ENCODE measurements around the gene TRPM4.
"Not testable (repeated sequence)": the region's sequence is repeated elsewhere in the genome, so short reads cannot be mapped to it uniquely, and the experiment has no call there.

TRPM4 gene

DNA sequence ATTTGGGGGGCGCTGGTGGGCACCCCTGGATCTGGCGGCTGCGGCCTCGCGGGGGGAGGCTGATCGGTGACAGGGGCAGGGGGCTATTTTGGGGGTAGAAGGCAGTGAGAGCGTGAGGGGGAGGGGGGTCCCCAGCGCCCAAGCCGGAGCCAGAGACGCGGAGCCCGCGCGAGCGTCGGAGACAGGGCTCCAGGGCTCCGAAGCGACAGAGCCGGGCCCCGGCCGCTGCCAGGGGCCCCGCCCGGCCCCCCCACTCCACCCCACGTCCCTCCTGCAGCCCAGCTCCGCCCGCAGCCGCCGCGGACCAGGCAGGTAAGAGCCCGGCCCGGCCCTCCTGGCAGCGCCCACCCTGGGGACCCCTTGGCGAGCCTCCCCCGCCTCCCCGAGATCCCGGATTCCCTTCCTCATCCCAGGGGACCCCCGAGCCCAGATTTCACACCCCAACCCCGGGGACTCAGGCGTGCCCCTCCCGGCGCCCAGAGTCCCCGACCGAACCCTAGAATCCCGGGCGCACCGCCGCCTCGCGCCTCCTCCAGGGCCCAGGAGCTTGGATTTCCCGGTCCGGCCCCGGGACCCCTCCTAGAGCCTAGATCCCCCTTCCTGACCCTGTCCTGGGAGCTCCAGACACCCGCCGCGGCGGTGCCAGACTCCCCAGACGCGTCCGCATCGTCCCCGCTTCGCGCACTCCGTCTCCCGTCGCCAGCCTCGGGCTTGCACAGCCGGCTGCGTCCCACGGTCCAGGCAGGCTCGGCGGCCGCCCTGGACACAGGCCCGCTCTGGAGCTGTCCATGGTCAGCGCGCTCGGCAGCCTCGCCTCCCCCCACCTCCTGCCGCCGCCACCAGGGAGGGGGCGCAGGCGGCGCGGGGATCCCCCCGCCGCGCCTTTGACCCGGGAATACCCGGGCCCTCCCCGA lies 37.9 kb upstream of the TRPM4 start, which contains the start of gene PPFIA3:
TSS of gene PPFIA3 (plus strand) at position 134 of the 914 bp plus-strand sequence. CDS start 8,330 bp downstream, outside the sequence.
- H3K4me3 ChIP-seq (ENCODE audit: low read length): peak within 1 kb of the TSS; percentile 73
- TF ChIP-seq ZNF274 (IDR thresholded peaks at IDR 0.05; ENCODE audit: low read depth, low read length): no peak

DNA sequence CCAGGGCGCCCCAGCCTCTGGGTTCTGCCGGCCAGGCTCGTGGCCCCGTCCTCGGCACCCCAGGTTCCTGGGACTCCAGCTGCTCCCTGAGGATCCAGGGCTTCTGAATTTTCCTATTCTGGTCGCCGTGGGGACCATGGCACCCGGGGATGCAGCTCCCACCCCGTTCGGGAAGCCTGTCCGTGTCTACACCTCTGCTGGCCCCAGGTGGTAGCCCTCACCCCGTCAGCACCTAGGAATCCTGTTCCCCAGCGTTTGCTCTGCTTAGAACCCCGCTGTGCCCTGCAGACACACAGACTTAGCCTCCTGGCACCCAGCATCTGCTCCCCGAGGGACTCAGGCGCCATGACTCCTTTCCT lies 37.3 kb upstream of the TRPM4 start:
- TF ChIP-seq ZNF274 (IDR thresholded peaks at IDR 0.05; ENCODE audit: low read depth, low read length): no peak

DNA sequence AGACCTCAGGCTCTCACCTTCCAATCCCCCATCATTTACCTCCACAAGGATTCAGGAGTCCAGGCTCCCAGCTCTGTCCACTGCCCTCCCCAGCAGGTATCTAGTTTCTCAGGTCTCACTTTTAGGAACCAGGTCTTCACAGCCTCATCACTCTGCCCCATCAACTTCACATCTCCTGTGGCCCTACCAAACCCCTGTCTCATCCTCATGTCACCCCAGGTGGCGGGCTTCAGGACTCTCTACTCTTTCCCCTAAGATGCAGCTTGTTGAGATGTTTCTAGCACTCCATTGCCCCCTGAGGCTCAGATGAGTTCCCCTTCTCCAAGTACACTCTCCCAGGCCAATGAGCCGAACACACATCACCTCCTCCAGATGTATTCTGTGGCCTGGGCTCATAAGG lies 36.7 kb upstream of the TRPM4 start:
- TF ChIP-seq ZNF274 (IDR thresholded peaks at IDR 0.05; ENCODE audit: low read depth, low read length): no peak
- H3K4me3 ChIP-seq (ENCODE audit: low read length): no peak overlapping the region

More for the DNA sequence above, 37.3 kb upstream of the TRPM4 start:
- no peak overlapping the region for H3K4me3 ChIP-seq (ENCODE audit: low read length)

DNA sequence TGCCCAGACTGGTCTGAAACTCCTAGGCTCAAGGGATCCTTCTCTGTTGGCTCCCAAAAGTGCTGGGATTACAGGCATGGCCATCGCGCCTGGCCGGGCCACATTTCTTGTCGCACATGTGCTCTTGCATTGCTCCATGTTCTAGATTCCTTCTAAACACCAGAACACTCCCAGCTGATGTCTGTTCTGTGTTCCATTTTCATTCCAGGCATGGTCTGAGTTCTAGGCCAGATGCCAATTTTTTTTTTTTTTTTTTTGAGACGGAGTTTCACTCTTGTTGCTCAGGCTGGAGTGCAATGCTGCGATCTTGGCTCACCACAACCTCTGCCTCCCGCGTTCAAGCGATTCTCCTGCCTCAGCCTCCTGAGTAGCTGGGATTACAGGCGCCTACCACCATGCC lies 35.8 kb upstream of the TRPM4 start:
- H3K4me3 ChIP-seq (ENCODE audit: low read length): not testable (repeated sequence)

DNA sequence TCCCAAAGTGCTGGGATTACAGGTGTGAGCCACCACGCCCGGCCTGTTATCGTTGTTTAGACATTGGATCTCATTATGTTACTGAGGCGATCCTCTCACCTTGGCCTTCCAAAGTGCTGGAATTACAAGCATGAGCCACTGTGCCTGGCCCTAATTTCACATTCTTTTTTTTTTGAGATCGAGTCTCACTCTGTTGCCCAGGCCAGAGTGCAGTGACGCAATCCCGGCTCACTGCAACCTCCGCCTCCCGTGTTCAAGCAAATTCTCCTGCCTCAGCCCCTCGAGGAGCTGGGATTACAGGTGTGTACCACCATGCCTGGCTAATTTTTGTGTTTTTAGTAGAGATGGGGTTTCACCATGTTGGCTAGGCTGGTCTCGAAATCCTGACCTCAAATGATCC lies 34.3 kb upstream of the TRPM4 start:
- H3K4me3 ChIP-seq (ENCODE audit: low read length): not testable (repeated sequence)

DNA sequence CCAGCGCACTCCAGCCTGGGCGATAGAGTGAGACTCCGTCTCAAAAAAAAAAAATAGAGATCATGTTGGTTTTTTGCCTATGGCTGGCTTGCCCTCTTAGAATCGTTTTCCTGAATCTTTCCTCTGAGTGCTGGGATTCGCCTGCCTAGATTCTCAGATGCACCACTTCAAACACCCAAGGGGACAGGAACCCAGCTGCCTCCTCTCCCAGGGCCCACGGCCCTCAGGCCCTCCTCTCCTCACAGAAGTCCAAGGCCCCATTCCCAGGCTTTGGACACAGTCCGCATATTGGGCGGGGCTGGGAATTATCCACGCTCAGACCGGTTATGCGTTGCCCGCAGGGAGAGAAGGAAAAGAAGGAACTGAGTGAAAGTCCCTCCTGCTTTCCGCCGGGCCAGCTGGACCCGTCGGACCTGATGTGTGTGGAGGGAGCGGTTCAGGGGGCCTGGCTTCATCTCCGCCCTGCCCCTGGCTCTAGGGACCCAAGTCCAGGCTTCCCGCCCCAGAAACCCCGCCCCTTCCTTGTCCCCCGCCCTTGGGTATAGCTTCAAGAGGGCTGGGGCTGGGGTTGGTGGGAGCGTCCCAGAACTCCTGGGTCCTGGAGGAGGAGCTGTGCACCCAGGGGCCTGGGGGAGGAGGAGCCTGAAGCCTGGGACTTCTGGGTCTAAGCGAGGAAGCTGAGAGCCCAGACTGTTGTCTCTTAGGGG lies 32.4 kb upstream of the TRPM4 start:
- TF ChIP-seq ZNF274 (IDR thresholded peaks at IDR 0.05; ENCODE audit: low read depth, low read length): no peak
- H3K4me3 ChIP-seq (ENCODE audit: low read length): no peak overlapping the region

DNA sequence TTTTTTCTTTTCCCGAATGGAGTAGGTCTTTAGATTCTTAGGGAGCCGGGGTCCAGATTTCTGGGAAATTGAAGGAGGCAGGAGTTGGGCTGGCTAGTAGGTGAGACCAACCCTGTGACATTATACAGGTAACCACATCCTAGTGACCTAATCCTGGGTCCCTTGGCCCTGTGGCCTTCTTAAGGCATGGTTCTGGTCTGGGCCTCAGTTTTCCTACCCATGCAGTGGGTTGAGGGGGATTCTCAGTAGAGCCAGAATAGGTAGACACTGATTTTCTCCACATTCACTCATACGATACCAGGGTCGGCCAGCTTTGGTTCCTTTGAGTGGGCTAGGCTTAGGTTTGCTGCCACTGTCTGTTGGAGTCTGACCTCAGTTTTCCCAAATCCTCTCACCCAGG lies 31.0 kb upstream of the TRPM4 start:
- no peak overlapping the region for H3K4me3 ChIP-seq (ENCODE audit: low read length)
- TF ChIP-seq ZNF274 (IDR thresholded peaks at IDR 0.05; ENCODE audit: low read depth, low read length): no peak

DNA sequence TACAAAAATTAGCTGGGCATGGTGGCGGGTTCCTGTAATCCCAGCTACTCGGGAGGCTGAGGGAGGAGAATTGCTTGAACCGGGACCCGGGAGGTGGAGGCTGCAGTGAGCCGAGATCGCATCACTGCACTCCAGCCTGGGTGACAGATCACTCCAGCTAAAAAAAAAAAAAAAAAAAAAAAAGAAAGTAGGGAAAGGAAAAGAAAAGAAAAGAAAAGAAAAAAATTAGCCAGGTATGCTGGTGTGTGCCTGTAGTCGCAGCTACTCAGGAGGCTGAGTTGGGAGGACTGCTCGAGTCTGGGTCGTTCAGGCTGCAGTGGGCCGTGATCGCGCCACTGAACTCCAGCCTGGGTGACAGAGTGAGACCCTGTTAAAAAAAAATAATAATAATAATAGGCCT lies 30.4 kb upstream of the TRPM4 start:
- H3K4me3 ChIP-seq (ENCODE audit: low read length): not testable (repeated sequence)

DNA sequence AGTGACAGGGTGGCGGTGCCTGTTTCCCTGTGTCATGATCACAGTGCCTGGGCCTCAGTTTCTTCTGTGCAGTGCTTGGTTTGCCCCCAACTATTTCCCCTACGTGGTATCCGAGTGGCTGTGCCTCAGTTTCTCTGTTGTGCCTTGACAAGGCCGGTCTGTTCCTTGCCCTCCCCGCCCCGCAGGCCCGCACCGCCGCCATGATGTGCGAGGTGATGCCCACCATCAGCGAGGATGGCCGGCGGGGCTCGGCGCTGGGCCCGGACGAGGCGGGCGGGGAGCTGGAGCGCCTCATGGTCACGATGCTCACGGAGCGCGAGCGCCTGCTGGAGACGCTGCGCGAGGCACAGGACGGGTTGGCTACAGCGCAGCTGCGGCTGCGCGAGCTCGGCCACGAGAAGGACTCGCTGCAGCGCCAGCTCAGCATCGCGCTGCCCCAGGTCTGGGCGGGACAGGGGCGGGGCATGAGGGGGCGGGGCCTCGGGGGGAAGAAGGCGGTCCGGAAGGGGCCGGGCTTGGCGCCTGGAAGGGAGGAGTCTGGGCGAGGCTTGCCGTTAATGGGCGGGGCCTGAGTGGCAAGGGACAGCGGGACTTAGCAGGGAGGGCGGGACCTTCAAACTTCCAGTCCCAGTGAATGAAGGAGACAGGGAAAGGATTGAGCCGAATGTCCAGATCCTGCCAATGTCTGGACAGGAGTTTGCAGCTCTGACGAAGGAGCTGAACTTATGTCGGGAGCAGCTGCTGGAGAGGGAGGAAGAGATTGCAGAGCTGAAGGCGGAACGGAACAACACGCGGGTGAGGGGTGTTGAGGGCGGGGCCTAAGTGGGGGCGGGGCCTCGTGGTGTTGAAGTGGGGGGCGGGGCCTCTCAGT lies 29.7 kb upstream of the TRPM4 start:
- H3K4me3 ChIP-seq (ENCODE audit: low read length): peak overlapping the region; percentile 45; the same call in 1 of the 2 replicates
- no peak for TF ChIP-seq ZNF274 (IDR thresholded peaks at IDR 0.05; ENCODE audit: low read depth, low read length)

DNA sequence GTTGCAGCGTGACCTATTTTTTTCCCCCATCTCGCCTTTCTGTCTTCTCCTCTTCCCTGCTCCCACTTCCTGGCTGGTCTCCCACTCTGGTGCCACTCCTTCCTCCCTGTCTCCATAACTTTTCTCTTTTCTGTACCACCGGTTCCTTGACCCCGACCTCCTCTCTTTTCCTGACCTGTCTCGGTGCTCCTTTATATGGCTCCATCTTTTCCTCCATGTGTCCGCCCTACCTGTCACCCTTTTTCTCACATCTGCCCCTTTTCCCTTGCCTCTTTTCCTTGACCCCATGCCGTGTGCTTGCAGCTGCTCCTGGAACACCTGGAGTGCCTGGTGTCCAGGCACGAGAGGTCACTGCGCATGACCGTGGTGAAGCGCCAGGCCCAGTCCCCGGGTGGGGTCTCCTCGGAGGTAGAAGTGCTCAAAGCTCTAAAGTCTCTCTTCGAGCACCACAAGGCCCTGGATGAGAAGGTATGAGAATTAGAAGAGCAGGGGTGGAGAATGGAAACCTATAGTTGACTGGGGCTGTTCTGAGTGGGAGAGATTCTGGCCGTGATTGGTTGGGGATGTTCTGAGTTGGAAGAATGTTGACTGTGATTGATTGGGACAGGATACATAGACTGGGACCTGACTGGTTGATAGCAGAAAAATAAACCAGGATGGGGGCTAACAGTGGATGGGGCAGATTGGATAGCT lies 28.9 kb upstream of the TRPM4 start:
- no peak overlapping the region for H3K4me3 ChIP-seq (ENCODE audit: low read length)
- no peak for TF ChIP-seq ZNF274 (IDR thresholded peaks at IDR 0.05; ENCODE audit: low read depth, low read length)

DNA sequence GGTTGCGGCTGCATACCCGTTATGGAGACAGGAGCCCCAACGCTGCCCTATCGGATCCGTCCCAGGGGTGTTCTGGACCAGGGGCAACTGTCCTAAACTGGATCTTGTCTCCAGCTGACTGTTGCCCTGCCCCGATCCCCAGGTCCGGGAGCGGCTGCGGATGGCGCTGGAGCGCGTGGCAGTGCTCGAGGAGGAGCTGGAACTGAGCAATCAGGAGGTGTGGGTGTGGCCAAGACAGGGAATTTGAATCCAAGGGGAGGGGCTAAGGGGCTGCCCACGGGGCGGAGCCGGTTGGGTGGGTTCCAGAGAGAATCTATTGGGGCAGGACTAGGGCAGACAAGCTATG lies 28.4 kb upstream of the TRPM4 start:
- no peak overlapping the region for H3K4me3 ChIP-seq (ENCODE audit: low read length)
- no peak for TF ChIP-seq ZNF274 (IDR thresholded peaks at IDR 0.05; ENCODE audit: low read depth, low read length)

DNA sequence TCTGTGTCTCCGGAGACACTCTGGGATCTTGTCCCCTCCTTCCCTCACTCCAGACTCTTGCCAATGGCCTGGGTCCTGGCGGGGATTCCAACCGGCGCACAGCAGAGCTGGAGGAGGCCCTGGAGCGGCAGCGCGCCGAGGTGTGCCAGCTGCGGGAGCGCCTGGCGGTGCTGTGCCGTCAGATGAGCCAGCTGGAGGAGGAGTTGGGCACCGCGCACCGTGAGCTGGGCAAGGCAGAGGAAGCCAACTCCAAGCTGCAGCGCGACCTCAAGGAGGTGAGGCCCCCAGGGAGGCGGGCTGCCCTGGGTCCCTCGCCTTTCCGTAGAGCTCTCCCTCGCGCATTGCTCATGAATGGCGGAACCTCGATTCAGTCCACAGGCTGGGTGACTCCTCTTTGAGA lies 27.3 kb upstream of the TRPM4 start:
- TF ChIP-seq ZNF274 (IDR thresholded peaks at IDR 0.05; ENCODE audit: low read depth, low read length): no peak
- no peak overlapping the region for H3K4me3 ChIP-seq (ENCODE audit: low read length)

DNA sequence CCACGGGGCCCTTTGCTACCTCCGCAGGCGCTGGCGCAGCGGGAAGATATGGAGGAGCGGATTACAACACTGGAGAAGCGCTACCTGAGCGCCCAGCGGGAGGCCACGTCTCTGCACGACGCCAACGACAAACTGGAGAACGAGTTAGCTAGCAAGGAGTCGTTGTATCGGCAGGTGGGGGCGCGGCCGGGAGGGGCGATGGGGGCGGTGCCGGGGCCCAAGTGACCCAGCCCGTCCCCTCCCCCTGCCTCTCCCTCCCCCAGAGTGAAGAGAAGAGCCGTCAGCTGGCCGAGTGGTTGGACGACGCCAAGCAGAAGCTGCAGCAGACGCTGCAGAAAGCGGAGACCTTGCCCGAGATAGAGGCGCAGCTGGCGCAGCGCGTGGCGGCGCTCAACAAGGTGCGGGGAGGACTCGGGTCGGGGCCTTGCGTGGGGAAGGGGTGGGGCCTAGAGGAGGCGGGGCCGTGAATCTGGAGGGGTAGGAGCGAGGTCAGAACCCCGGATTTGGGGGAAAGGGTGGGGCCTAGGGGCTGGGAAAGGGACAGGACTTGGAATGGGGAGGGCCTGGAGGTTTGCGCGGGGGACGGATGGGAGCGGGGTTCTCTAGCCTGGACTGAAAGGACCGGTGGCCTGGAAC lies 24.5 kb upstream of the TRPM4 start:
- no peak for TF ChIP-seq ZNF274 (IDR thresholded peaks at IDR 0.05; ENCODE audit: low read depth, low read length)
- no peak overlapping the region for H3K4me3 ChIP-seq (ENCODE audit: low read length)
